Kidney epithelial cell (primary cell): ENCODE data around the gene WEE2. TPM values are rescaled to one million over a fixed set of nuclear protein-coding genes. Genes with fewer than 3 reads are reported as not detected.

Source experiments
- DNase-seq: peaks from one replicate; pipeline ENCODE4 v3.0.0-alpha.2; 2010; ENCODE audit warnings: low read depth
- H3K27me3 ChIP-seq: 2 replicates; pipeline ENCODE4 v1.6.0; 2011; ENCODE audit warnings: low read length; ENCODE audit not compliant: control insufficient read depth, insufficient read depth
- H3K36me3 ChIP-seq: 2 replicates; pipeline ENCODE4 v1.5.1; 2011; ENCODE audit warnings: low read length; ENCODE audit not compliant: control insufficient read depth, insufficient read depth
- H3K4me3 ChIP-seq: 2 replicates; pipeline ENCODE4 v1.5.1; 2011; ENCODE audit warnings: low read depth, mild to moderate bottlenecking, control low read depth, low read length
- CTCF ChIP-seq: IDR thresholded peaks from 2 replicates; pipeline ENCODE4 v1.5.1; 2011; ENCODE audit warnings: mild to moderate bottlenecking, moderate library complexity, low read length, control low read depth, inconsistent platforms; ENCODE audit not compliant: insufficient read depth, poor library complexity, severe bottlenecking
- total RNA-seq: library from RNA; depleted of rRNA; stranded (reverse); fragments of >200 nt; gene quantifications from 2 replicates; pipeline ENCODE4 v1.2.3, GENCODE V29; 2015

The WEE2 gene
- total RNA-seq, 1 donor from 2014 or later, result not detected

- Histone ChIP-seq H3K36me3 (peaks cover 2% of the 10 kb centered on the region), H3K27me3 (no peaks in the 10 kb centered on the region), H3K4me3 (peak overlapping the region; percentile 54)
- DNase-seq, result no peak
- no peak for TF ChIP-seq CTCF
Measured at GRCh38 chr7:141737118-141737835, 29.1 kb downstream of the WEE2 start.

GRCh38 chr7:141737836-141738591 lies 29.9 kb downstream of the WEE2 start, which contains the start of gene SSBP1:
Gene SSBP1, plus strand, starts transcription at chr7:141738358. Its CDS starts 809 bp downstream, at chr7:141739167.
- TF ChIP-seq CTCF, result peak; percentile 83
- H3K4me3 ChIP-seq, result peak within 1 kb of the TSS; percentile 56
- no peaks in the 10 kb centered on the region for H3K27me3 ChIP-seq
- peak; percentile 70 for DNase-seq
- peaks cover 2% of the 10 kb centered on the region for H3K36me3 ChIP-seq

- no peaks in the 10 kb centered on the region for H3K27me3 ChIP-seq
- no peak for TF ChIP-seq CTCF
- H3K4me3 ChIP-seq, result peak overlapping the region; percentile 56
- DNase-seq, result no peak
- H3K36me3 ChIP-seq, result peaks cover 4% of the 10 kb centered on the region
Measured at GRCh38 chr7:141738592-141739013, 30.4 kb downstream of the WEE2 start.

DNA sequence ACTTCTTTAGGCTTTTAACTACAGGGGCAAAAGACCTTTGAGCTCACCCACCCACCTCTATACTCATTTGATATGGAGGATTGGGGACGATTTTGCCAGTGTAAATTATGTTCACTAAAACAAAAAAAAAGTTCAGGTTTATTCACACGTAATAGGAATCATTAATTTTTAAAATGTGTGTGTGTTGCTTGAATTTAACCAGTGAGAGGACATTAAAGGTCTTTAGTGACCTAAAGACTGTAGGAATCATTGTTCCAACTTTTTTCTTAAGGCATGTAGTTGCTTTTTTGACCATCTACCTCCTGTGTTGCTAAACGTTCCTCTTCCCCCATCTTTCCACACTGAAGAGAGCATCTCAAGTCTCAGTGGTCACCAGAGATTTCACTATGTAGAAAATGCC lies 31.1 kb downstream of the WEE2 start:
- no peak for DNase-seq
- Histone ChIP-seq H3K36me3 (peaks cover 4% of the 10 kb centered on the region), H3K4me3 (peak overlapping the region; percentile 56), H3K27me3 (no peaks in the 10 kb centered on the region)
- TF ChIP-seq CTCF, result no peak

DNA sequence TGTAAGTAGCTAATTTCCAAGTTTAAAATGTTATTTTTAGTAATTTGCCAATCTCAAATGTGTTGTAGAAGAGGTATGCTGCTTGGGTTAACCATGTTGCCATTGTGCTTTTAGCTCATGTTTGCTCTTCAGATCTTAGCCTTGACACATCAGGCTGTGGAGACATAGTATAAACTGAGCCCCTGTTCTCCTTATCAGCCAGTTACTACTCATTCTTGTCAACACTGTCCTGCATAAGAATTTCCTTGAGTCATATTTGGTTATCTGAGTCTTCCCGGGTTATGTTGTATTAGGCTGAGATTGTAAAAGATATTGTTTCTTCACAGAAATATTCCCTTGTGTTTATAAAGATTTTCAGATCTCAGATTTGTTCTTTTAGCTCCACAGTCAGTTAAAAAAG lies 34.1 kb downstream of the WEE2 start:
- TF ChIP-seq CTCF, result no peak
- no peak for DNase-seq
- Histone ChIP-seq H3K27me3 (no peaks in the 10 kb centered on the region), H3K36me3 (peaks cover 4% of the 10 kb centered on the region), H3K4me3 (no peak overlapping the region)

DNA sequence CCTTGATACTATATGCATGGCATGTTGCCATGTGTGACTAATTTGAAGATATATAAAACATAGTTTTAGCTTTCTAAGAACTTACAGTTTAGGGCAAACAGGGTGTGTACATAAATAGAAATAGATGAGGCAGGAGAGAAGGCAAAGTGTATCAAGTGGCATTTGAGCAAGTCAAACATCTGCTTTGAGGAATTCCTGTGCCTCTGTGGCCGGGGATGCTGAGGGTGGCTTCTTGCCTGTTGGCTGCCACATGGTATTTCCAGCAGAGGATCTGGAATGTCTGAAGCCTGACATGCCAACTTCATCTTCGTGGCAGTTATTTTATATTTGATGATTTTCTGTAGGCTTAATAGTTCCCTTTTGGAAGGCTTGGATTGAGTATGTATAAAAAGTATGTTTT lies 36.0 kb downstream of the WEE2 start:
- no peak for TF ChIP-seq CTCF
- Histone ChIP-seq H3K27me3 (no peaks in the 10 kb centered on the region), H3K36me3 (peaks cover 4% of the 10 kb centered on the region), H3K4me3 (no peak overlapping the region)
- DNase-seq, result no peak
